B cell (primary cell): Measurements from ENCODE around the gene NFAT5. TPM values are rescaled to one million over a fixed set of nuclear protein-coding genes. Genes with fewer than 3 reads are reported as not detected.

Source experiments
- ATAC-seq: fragments of 200-7000 bp; cut with Tn5 transposase; one replicate; pipeline ENCODE4 v1.10.0; 2021; ENCODE audit warnings: low read depth, mild to moderate bottlenecking, moderate number of reproducible peaks, moderate library complexity
- CTCF ChIA-PET: fragments of 350-600 bp; sonication (Branson Sonifier 250); formaldehyde crosslinking; loops from one replicate; lab custom pipeline; 2021; ENCODE audit warnings: antibody characterized with exemption, inconsistent platforms; lab: Charles Lee
- POLR2A ChIA-PET: fragments of 350-600 bp; sonication (Branson Sonifier 250); formaldehyde crosslinking; loops from one replicate; lab custom pipeline; 2021; ENCODE audit warnings: antibody characterized with exemption; lab: Charles Lee
- DNase-seq: peaks from one replicate; pipeline ENCODE4 v3.0.0; 2013
- H2AFZ ChIP-seq: 2 replicates; pipeline ENCODE4 v1.6.1; 2012; ENCODE audit warnings: mild to moderate bottlenecking, low read depth, low read length; ENCODE audit not compliant: insufficient read depth, poor library complexity, severe bottlenecking
- H3K27ac ChIP-seq, 2 donors: 1 replicate in 1 of 2; 2 replicates in 1 of 2; pipeline ENCODE4 v1.5.1; 2012 to 2013; ENCODE audit warnings: low read length in 2 of 2, mild to moderate bottlenecking in 2 of 2, moderate library complexity in 1 of 2
- H3K27me3 ChIP-seq, 4 experiments: fragments of 200-600 bp in 1 of 4; sonication (generic) in 1 of 4; replicated peaks in 1 of 4; 1 replicate in 2 of 4; 2 replicates in 2 of 4; pipeline versions ENCODE4 v1.6.1 to v1.7.0; 2013 to 2016; ENCODE audit warnings: low read length in 3 of 4, mild to moderate bottlenecking in 2 of 4, mixed read lengths in 1 of 4, moderate library complexity in 1 of 4; ENCODE audit not compliant: insufficient read depth in 4 of 4, control insufficient read depth in 3 of 4; ENCODE audit errors: control extremely low read depth in 1 of 4
- H3K36me3 ChIP-seq, 2 experiments: replicated peaks in 1 of 2; 1 replicate in 1 of 2; 2 replicates in 1 of 2; pipeline versions ENCODE4 v1.6.1 to v1.7.1; 2013; ENCODE audit warnings: low read length in 1 of 2; ENCODE audit not compliant: insufficient read depth in 2 of 2, control insufficient read depth in 1 of 2; ENCODE audit errors: control extremely low read depth in 1 of 2, extremely low read depth in 1 of 2
- H3K4me1 ChIP-seq, 2 donors: fragments of 200-600 bp in 1 of 2; sonication (generic) in 1 of 2; 1 replicate in 1 of 2; 2 replicates in 1 of 2; pipeline versions ENCODE4 v1.5.1 to v1.6.1; 2013 to 2017; ENCODE audit warnings: low read length in 2 of 2; ENCODE audit not compliant: control insufficient read depth in 2 of 2, insufficient read depth in 2 of 2
- H3K4me2 ChIP-seq: replicated peaks from 2 replicates; pipeline ENCODE3; 2012; ENCODE audit warnings: mild to moderate bottlenecking, low read depth, low read length; ENCODE audit not compliant: poor library complexity, severe bottlenecking
- H3K4me3 ChIP-seq, 5 experiments: fragments of 200-600 bp in 1 of 5; sonication (generic) in 1 of 5; 1 replicate in 3 of 5; 2 replicates in 2 of 5; pipeline versions ENCODE4 v1.5.1 to v1.7.0; 2011 to 2016; ENCODE audit warnings: low read length in 4 of 5, mild to moderate bottlenecking in 4 of 5, low read depth in 2 of 5, control low read depth in 1 of 5, moderate library complexity in 1 of 5; ENCODE audit not compliant: insufficient read depth in 1 of 5; ENCODE audit errors: control extremely low read depth in 1 of 5, extremely low read depth in 1 of 5
- H3K79me2 ChIP-seq: fragments of 200-600 bp; sonication (generic); one replicate; pipeline ENCODE4 v1.6.0; 2016; ENCODE audit warnings: low read length; ENCODE audit not compliant: control insufficient read depth, insufficient read depth
- H3K9ac ChIP-seq: fragments of 200-600 bp; sonication (generic); 2 replicates; pipeline ENCODE4 v1.6.1; 2017; ENCODE audit warnings: mild to moderate bottlenecking, low read length, moderate library complexity
- H3K9me3 ChIP-seq, 3 donors: one replicate each; pipeline versions ENCODE4 v1.6.1 to v1.7.1; 2013; ENCODE audit warnings: low read length in 2 of 3; ENCODE audit not compliant: control insufficient read depth in 2 of 3, insufficient read depth in 1 of 3; ENCODE audit errors: control extremely low read depth in 1 of 3
- H4K20me1 ChIP-seq: 2 replicates; pipeline ENCODE4 v1.6.0; 2012; ENCODE audit warnings: mild to moderate bottlenecking, low read length; ENCODE audit not compliant: insufficient read depth, control insufficient read depth, poor library complexity, severe bottlenecking
- H3K27ac Mint-ChIP-seq: one replicate; pipeline ENCODE4 v1.8.0; 2021; ENCODE audit warnings: mixed read lengths
- H3K27me3 Mint-ChIP-seq: one replicate; pipeline ENCODE4 v1.8.0; 2021; ENCODE audit warnings: mixed read lengths
- H3K4me1 Mint-ChIP-seq: one replicate; pipeline ENCODE4 v1.8.0; 2021; ENCODE audit warnings: mixed read lengths
- H3K4me3 Mint-ChIP-seq: one replicate; pipeline ENCODE4 v1.8.0; 2021; ENCODE audit warnings: mixed read lengths
- H3K9me3 Mint-ChIP-seq: one replicate; pipeline ENCODE4 v1.8.0; 2022; ENCODE audit warnings: mixed read lengths; ENCODE audit not compliant: insufficient read depth
- EZH2 ChIP-seq: IDR thresholded peaks from 2 replicates; pipeline ENCODE4 v1.6.1; 2012; ENCODE audit warnings: borderline replicate concordance, low read depth, mild to moderate bottlenecking, moderate library complexity, low read length; ENCODE audit not compliant: insufficient read depth, poor library complexity, severe bottlenecking
- WGBS: methylation state at CpG from one replicate; pipeline ENCODE4 v1.1.5; 2013; ENCODE audit warnings: missing lambda C conversion rate; ENCODE audit not compliant: insufficient coverage; 5-methylcytosine and 5-hydroxymethylcytosine counted together
- intact Hi-C: fragments of 100-400 bp; cut with micrococcal nuclease; formaldehyde crosslinking; loops from one replicate; pipeline ENCODE4 v1.10.0; 2022
- polyA plus RNA-seq: library from polyadenylated mRNA; depleted of rRNA; stranded (reverse); fragments of >200 nt; gene quantifications from 2 replicates; pipeline ENCODE4 v1.2.3, GENCODE V29; 2012
- total RNA-seq, 2 donors: library from RNA; stranded (reverse); fragments of 120-200 nt in 1 of 2; gene quantifications; 1 replicate in 1 of 2; 2 replicates in 1 of 2; pipeline versions ENCODE4 v1.2.3 to v1.2.4, GENCODE V29; 2013 to 2022
- TF ChIP-seq, protein P1 (sequence below): fragments of 200-600 bp; IDR thresholded peaks from one replicate; pipeline ENCODE4 v1.8.0; 2022; ENCODE audit warnings: antibody characterized with exemption, mild to moderate bottlenecking

NFAT5 gene
- total and polyA plus RNA-seq, 2 donors (not counting 1 experiment from before 2014, with no cell fraction given) = 6.3 to 50.0 TPM

DNA sequence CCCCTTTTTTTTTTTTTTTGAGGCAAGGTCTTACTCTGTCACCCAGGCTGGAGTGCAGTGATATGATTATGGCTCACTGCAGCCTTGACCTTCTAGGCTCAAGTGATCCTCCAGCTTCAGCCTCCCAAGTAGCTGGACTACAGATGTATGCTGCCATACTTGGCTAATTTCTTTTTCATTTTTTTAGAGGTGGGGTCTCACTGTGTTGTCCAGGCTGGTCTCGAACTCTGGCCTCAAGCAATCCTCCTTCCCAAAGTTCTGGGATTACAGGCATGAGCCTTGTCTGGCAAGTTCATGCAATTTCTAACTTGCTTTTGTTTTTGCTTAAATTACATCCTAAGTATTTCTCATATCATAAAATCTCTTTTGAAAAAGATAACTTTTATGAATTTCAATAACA is 33.8 kb upstream of the NFAT5 start:
- intact Hi-C loops = no loop called here
- Histone ChIP-seq H3K4me3 (no peak overlapping the region), H3K79me2 (no peaks in the 10 kb centered on the region), H2AFZ (no peak overlapping the region), H3K27me3 (no peaks in the 10 kb centered on the region), H3K4me1 (peaks cover 7 to 13% of the 10 kb centered on the region in 2 donors), H3K9me3 (peaks cover 0 to 3% (median 0%) of the 10 kb centered on the region in 3 donors), H3K4me2 (no peak overlapping the region), H3K36me3 (no peaks in the 10 kb centered on the region), H4K20me1 (no peaks in the 10 kb centered on the region), H3K27ac (no peak overlapping the region), H3K9ac (no peak overlapping the region)
- DNase-seq = no peak
- H3K27me3 Mint-ChIP-seq = peaks cover 6% of the 10 kb centered on the region
- CTCF ChIA-PET = no interaction called here
- TF ChIP-seq, protein P1, sequence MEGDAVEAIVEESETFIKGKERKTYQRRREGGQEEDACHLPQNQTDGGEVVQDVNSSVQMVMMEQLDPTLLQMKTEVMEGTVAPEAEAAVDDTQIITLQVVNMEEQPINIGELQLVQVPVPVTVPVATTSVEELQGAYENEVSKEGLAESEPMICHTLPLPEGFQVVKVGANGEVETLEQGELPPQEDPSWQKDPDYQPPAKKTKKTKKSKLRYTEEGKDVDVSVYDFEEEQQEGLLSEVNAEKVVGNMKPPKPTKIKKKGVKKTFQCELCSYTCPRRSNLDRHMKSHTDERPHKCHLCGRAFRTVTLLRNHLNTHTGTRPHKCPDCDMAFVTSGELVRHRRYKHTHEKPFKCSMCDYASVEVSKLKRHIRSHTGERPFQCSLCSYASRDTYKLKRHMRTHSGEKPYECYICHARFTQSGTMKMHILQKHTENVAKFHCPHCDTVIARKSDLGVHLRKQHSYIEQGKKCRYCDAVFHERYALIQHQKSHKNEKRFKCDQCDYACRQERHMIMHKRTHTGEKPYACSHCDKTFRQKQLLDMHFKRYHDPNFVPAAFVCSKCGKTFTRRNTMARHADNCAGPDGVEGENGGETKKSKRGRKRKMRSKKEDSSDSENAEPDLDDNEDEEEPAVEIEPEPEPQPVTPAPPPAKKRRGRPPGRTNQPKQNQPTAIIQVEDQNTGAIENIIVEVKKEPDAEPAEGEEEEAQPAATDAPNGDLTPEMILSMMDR = no peak
- TF ChIP-seq EZH2 = no peak
- peaks cover 17% of the 10 kb centered on the region for H3K4me1 Mint-ChIP-seq
- ATAC-seq = no peak
- no peak overlapping the region for H3K27ac Mint-ChIP-seq
- POLR2A ChIA-PET = no interaction called here
- no peaks in the 10 kb centered on the region for H3K9me3 Mint-ChIP-seq
- WGBS = no CpG with 5 or more reads among the region's 1 CpG
- no peak overlapping the region for H3K4me3 Mint-ChIP-seq

DNA sequence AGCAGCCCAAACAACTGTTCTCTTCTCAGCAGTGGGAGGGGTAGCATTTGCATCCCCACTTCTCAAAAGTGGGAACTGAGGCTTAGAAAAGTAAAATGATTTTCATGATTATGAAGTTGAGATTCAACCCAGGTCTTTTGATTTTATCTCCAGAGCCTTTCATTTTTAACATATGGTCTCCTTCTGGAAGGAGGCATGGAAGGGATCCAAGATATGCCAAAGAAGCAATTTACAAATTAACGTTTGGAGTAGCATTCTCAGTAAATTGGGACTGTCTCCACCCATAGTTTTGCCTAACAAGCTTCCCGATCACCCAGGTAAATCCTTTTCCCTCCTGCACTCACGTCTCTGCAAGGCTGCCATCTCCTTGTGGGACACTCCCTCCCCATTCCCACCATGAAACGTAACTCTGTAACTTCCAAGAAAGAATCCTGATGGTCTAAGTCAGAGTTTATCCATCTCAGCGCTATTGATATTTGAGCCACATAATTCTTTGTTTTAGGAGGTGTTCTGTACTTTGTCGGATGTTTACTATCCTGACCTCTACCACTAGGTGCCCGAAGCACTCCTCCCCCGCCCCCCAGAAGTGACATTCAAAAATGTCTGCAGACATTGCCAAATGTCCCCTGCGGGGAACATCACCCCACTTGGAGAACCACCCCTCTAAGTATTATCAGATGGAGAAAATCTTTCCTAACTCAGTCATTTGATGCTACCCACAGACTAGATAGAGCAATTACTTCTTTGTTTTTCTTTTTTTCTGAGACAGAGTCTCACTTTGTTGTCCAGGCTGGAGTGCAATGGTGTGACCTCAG is 32.9 kb upstream of the NFAT5 start:
- ChIA-PET POLR2A (no interaction called here), CTCF (no interaction called here)
- H3K4me3 Mint-ChIP-seq = no peak overlapping the region
- no peak overlapping the region for H3K27ac Mint-ChIP-seq
- TF ChIP-seq EZH2 = no peak
- TF ChIP-seq, protein P1 = no peak
- H3K4me2 ChIP-seq = no peak overlapping the region
- H4K20me1 ChIP-seq = no peaks in the 10 kb centered on the region
- H3K9me3 ChIP-seq = peaks cover 0 to 3% (median 0%) of the 10 kb centered on the region in 3 donors
- no peak for ATAC-seq
- H3K4me1 Mint-ChIP-seq = peaks cover 22% of the 10 kb centered on the region
- no peaks in the 10 kb centered on the region for H3K27me3 ChIP-seq
- H3K9ac ChIP-seq = no peak overlapping the region
- no peak for DNase-seq
- H3K79me2 ChIP-seq = no peaks in the 10 kb centered on the region
- H3K27me3 Mint-ChIP-seq = peaks cover 6% of the 10 kb centered on the region
- peaks cover 10 to 18% of the 10 kb centered on the region in 2 donors for H3K4me1 ChIP-seq
- no peak overlapping the region for H3K4me3 ChIP-seq
- no peaks in the 10 kb centered on the region for H3K9me3 Mint-ChIP-seq
- intact Hi-C loops = no loop called here
- WGBS = 90% methylated on average over 6 of the region's 9 CpGs
- H3K36me3 ChIP-seq = no peaks in the 10 kb centered on the region
- no peak overlapping the region for H2AFZ ChIP-seq
- no peak overlapping the region for H3K27ac ChIP-seq
